Endodermal cell (in vitro differentiated cells): ENCODE data around the gene TMEM255B. TPM values are rescaled to one million over a fixed set of nuclear protein-coding genes. Genes with fewer than 3 reads are reported as not detected.
A peak's percentile ranks its signal among the peaks of the same experiment; 100 is the strongest.

Experiments used
- DNase-seq: peaks from one replicate; pipeline ENCODE4 v3.0.0-alpha.2; 2017
- H3K27ac ChIP-seq: 2 replicates; pipeline ENCODE4 v1.5.1; 2013; ENCODE audit warnings: mild to moderate bottlenecking, low read depth, low read length, moderate library complexity
- H3K27me3 ChIP-seq: 2 replicates; pipeline ENCODE4 v1.6.1; 2013; ENCODE audit warnings: mild to moderate bottlenecking, low read length, moderate library complexity; ENCODE audit not compliant: insufficient read depth, control insufficient read depth, poor library complexity, severe bottlenecking
- H3K36me3 ChIP-seq: 2 replicates; pipeline ENCODE4 v1.7.0; 2013; ENCODE audit warnings: mild to moderate bottlenecking, low read length, moderate library complexity; ENCODE audit not compliant: control insufficient read depth, insufficient read depth
- H3K4me1 ChIP-seq: one replicate; pipeline ENCODE4 v1.7.0; 2013; ENCODE audit warnings: low read length; ENCODE audit not compliant: control insufficient read depth, insufficient read depth
- H3K4me3 ChIP-seq: 2 replicates; pipeline ENCODE4 v1.5.1; 2013; ENCODE audit warnings: mild to moderate bottlenecking, low read length, moderate library complexity
- H3K9ac ChIP-seq: 2 replicates; pipeline ENCODE4 v1.6.1; 2013; ENCODE audit warnings: mild to moderate bottlenecking, low read length, moderate library complexity; ENCODE audit not compliant: poor library complexity, severe bottlenecking; ENCODE audit errors: extremely low read depth
- H3K9me3 ChIP-seq: 2 replicates; pipeline ENCODE4 v1.6.1; 2013; ENCODE audit warnings: mild to moderate bottlenecking, low read length, moderate library complexity; ENCODE audit not compliant: control insufficient read depth
- H3K27ac Mint-ChIP-seq: 2 replicates; pipeline ENCODE4 v1.8.0; 2020; ENCODE audit warnings: mixed read lengths
- H3K27me3 Mint-ChIP-seq: 2 replicates; pipeline ENCODE4 v1.8.0; 2021; ENCODE audit warnings: mild to moderate bottlenecking, mixed read lengths; ENCODE audit not compliant: insufficient read depth
- H3K36me3 Mint-ChIP-seq: 2 replicates; pipeline ENCODE4 v1.8.0; 2020; ENCODE audit warnings: low read depth, mixed read lengths
- H3K4me1 Mint-ChIP-seq: 2 replicates; pipeline ENCODE4 v1.8.0; 2020; ENCODE audit warnings: mixed read lengths
- H3K4me3 Mint-ChIP-seq: 2 replicates; pipeline ENCODE4 v1.8.0; 2020; ENCODE audit warnings: mild to moderate bottlenecking, moderate library complexity, mixed read lengths
- H3K9me3 Mint-ChIP-seq: 2 replicates; pipeline ENCODE4 v1.8.0; 2020; ENCODE audit warnings: mild to moderate bottlenecking, mixed read lengths
- WGBS, 2 experiments: methylation state at CpG; one replicate each; pipeline versions ENCODE4 v1.1.5 to v1.1.7; 2013; ENCODE audit warnings: missing lambda C conversion rate in 2 of 2, mixed read lengths in 1 of 2; ENCODE audit not compliant: insufficient coverage in 1 of 2, insufficient read length in 1 of 2; 5-methylcytosine and 5-hydroxymethylcytosine counted together
- total RNA-seq, 2 donors: library from RNA; stranded (reverse); fragmentation: NEBNext Ultra II Directional in 1 of 2; extraction: Animal tissue kit (Norgen Biotek cat#: 25700) in 1 of 2; gene quantifications; 2 replicates in 1 of 2; 3 replicates in 1 of 2; pipeline ENCODE4 v1.2.1, GENCODE V29; 2021
- TF ChIP-seq, protein P1 (sequence below): fragments of 200-600 bp; sonication (generic); conservative IDR thresholded peaks from 2 replicates; pipeline ENCODE4 v1.5.0; 2021; ENCODE audit warnings: antibody characterized with exemption, mild to moderate bottlenecking

TMEM255B gene
- total RNA-seq, 2 donors from 2014 or later, result 0.55 to 2.1 TPM

DNA sequence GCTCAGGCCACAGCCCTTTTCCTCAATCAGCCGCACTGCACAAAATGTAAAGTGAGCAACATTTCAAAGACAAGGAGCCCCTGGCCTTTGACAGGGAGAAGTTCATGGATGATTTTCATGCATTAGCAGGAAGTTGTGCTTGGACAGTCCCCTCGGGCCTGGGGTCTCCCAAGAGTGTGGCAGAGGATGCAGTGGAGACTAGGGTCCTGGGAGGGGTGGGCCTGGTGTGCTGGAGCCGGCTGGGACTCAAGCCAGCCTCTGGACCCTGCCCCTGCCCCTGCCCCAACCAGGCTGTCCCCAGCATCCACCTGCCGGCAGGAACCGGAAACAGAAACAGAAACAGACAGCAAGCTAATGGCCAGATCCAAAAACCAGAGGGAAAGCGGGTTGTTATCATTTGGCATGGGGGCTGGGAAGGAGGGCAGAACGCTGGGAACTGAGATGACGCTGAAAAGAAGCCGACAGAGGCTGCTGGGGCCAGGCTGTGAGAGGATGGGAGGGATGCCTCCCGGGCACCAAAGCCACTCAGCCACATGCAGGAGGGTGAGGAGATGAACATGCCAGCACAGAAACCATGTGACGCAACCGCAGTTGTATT lies 102.5 kb downstream of the TMEM255B start:
- 76 to 77% methylated on average over 6 to 10 of the region's 12 CpGs for WGBS, 2 experiments
- no peak overlapping the region for H3K9ac ChIP-seq
- TF ChIP-seq, protein P1, sequence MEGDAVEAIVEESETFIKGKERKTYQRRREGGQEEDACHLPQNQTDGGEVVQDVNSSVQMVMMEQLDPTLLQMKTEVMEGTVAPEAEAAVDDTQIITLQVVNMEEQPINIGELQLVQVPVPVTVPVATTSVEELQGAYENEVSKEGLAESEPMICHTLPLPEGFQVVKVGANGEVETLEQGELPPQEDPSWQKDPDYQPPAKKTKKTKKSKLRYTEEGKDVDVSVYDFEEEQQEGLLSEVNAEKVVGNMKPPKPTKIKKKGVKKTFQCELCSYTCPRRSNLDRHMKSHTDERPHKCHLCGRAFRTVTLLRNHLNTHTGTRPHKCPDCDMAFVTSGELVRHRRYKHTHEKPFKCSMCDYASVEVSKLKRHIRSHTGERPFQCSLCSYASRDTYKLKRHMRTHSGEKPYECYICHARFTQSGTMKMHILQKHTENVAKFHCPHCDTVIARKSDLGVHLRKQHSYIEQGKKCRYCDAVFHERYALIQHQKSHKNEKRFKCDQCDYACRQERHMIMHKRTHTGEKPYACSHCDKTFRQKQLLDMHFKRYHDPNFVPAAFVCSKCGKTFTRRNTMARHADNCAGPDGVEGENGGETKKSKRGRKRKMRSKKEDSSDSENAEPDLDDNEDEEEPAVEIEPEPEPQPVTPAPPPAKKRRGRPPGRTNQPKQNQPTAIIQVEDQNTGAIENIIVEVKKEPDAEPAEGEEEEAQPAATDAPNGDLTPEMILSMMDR, result no peak
- no peak overlapping the region for H3K4me3 ChIP-seq
- H3K4me1 Mint-ChIP-seq, result peaks cover 44% of the 10 kb centered on the region
- DNase-seq, result peak; percentile 61
- no peaks in the 10 kb centered on the region for H3K9me3 Mint-ChIP-seq
- peak overlapping the region; percentile 99 for H3K27ac Mint-ChIP-seq
- peaks cover 19% of the 10 kb centered on the region for H3K4me1 ChIP-seq
- H3K27ac ChIP-seq, result no peak overlapping the region
- H3K9me3 ChIP-seq, result no peaks in the 10 kb centered on the region
- H3K4me3 Mint-ChIP-seq, result peak overlapping the region; percentile 65
- H3K36me3 Mint-ChIP-seq, result no peaks in the 10 kb centered on the region
- H3K27me3 ChIP-seq, result peaks cover 25% of the 10 kb centered on the region
- H3K27me3 Mint-ChIP-seq, result peaks cover 24% of the 10 kb centered on the region
- peaks cover 8% of the 10 kb centered on the region for H3K36me3 ChIP-seq

DNA sequence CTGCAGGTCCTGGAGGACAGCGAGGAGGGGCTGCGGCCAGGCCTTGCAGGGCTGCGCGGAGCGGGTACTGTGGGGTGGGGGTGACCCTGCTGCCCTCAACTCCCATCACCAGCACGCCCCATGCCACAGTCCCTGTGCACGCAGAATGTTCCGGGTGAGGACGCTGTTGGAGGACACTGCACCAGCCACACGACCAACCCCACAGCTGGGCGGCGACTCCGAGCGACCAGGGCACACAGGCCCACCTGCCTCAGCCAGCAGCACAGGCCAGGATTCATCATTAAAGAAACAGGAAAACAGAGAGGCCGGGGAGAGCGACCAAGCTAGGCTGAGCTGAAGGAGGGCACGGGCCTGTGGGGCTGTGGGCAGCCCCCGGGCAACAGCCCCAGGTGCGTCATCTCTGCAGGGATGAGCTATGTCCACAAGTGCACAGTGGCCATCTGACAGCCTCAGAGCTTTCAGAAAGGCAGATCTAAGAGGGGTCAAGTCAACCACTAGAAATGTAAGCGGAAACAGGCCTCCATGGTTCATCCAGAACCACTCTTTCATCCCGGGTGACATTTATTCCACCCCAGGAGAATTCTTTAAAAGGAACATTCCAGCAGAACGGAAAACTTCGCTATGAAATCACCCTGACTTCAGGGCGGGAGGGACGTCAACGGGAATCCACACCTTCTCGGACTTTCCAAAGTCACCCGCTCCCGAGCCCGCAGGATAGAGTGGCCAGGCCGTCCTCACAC lies 103.3 kb downstream of the TMEM255B start:
- peak overlapping the region; percentile 65 for H3K4me3 Mint-ChIP-seq
- no peaks in the 10 kb centered on the region for H3K9me3 Mint-ChIP-seq
- H3K27ac ChIP-seq, result no peak overlapping the region
- no peak overlapping the region for H3K27ac Mint-ChIP-seq
- H3K9me3 ChIP-seq, result no peaks in the 10 kb centered on the region
- TF ChIP-seq, protein P1, result no peak
- H3K9ac ChIP-seq, result peak overlapping the region; percentile 39
- DNase-seq, result peak; percentile 59
- H3K36me3 ChIP-seq, result peaks cover 8% of the 10 kb centered on the region
- H3K4me1 ChIP-seq, result peaks cover 19% of the 10 kb centered on the region
- H3K4me1 Mint-ChIP-seq, result peaks cover 44% of the 10 kb centered on the region
- peak overlapping the region; percentile 77 for H3K4me3 ChIP-seq
- H3K36me3 Mint-ChIP-seq, result no peaks in the 10 kb centered on the region
- H3K27me3 Mint-ChIP-seq, result peaks cover 26% of the 10 kb centered on the region
- H3K27me3 ChIP-seq, result peaks cover 28% of the 10 kb centered on the region
- 62 to 68% methylated on average over 14 to 31 of the region's 31 CpGs for WGBS, 2 experiments

DNA sequence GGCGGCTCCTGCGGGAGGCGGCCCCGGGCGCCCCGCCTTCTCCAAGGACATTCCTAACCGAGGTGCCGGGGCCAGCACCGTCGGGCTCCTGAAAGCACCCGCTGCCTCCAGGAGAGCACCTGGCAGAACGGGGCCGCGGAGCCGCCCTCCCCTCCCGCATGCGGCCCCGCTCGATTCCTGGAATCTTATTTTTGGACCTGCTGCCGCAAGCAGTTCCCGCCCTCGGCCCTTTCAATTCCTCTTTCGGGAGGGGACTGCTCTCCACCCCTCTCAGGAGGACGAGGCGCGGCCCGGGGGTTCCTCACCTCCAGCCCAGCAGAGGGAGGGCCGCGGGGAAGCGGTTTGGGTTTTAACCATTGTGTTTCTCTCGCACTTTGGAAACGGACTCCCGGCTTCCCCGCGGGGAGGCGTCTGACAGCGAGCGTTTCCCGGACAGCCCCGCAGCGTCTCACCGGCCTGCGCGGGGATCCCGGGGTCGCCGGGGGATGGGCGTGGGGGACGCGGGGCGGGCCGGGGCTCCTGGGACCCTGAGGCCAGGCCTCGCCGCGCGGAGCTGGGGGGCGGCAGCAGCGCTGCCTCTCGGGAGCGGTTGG lies 104.0 kb downstream of the TMEM255B start:
- Mint-ChIP-seq H3K27me3 (peaks cover 26% of the 10 kb centered on the region), H3K27ac (no peak overlapping the region), H3K36me3 (no peaks in the 10 kb centered on the region), H3K9me3 (no peaks in the 10 kb centered on the region), H3K4me1 (peaks cover 47% of the 10 kb centered on the region), H3K4me3 (peak overlapping the region; percentile 65)
- H3K4me1 ChIP-seq, result peaks cover 19% of the 10 kb centered on the region
- H3K27me3 ChIP-seq, result peaks cover 28% of the 10 kb centered on the region
- H3K4me3 ChIP-seq, result peak overlapping the region; percentile 77
- peaks cover 8% of the 10 kb centered on the region for H3K36me3 ChIP-seq
- peak; percentile 82 for DNase-seq
- H3K27ac ChIP-seq, result no peak overlapping the region
- H3K9ac ChIP-seq, result peak overlapping the region; percentile 39
- no peaks in the 10 kb centered on the region for H3K9me3 ChIP-seq
- TF ChIP-seq, protein P1, result no peak
- 0 to 3% methylated on average over 4 to 60 of the region's 60 CpGs for WGBS, 2 experiments
